Mucosa of descending colon (tissue), 3 donors: Measurements from ENCODE around the gene CCDC188. TPM values are rescaled to one million over a fixed set of nuclear protein-coding genes. Genes with fewer than 3 reads are reported as not detected.

ENCODE experiments used
- ATAC-seq: fragments of 200-7000 bp; cut with Tn5 transposase; one replicate; pipeline ENCODE4 v1.9.1; 2020; ENCODE audit warnings: mild to moderate bottlenecking, moderate library complexity
- DNase-seq, 3 donors: peaks; one replicate each; pipeline ENCODE4 v3.0.0-alpha.2; 2020
- H3K36me3 ChIP-seq: fragments of 200-600 bp; one replicate; pipeline ENCODE4 v1.8.0; 2021; ENCODE audit warnings: low read depth, mild to moderate bottlenecking
- H3K4me1 ChIP-seq: fragments of 200-600 bp; one replicate; pipeline ENCODE4 v1.8.0; 2021; ENCODE audit warnings: low read depth, mild to moderate bottlenecking
- H3K4me3 ChIP-seq: fragments of 200-600 bp; one replicate; pipeline ENCODE4 v1.8.0; 2021; ENCODE audit warnings: mild to moderate bottlenecking
- H3K9me3 ChIP-seq: fragments of 200-600 bp; one replicate; pipeline ENCODE4 v1.8.0; 2021; ENCODE audit warnings: mild to moderate bottlenecking
- intact Hi-C, 2 donors: fragments of 100-400 bp; cut with DNase I in 1 of 2; cut with micrococcal nuclease in 1 of 2; formaldehyde crosslinking; loops; one replicate each; pipeline versions ENCODE4 v1.11.0 to v1.11.1; 2022; cut with DNase I, micrococcal nuclease
- total RNA-seq, 3 donors: library from RNA; stranded (reverse); fragmentation: NEBNext Ultra II Directional in 2 of 3; extraction: Animal tissue kit (Norgen Biotek cat#: 25700) in 2 of 3; gene quantifications; one replicate each; pipeline versions ENCODE4 v1.2.1 to v1.2.4, GENCODE V29; 2021 to 2023
- TF ChIP-seq, protein P1 (sequence below): fragments of 200-600 bp; IDR thresholded peaks from one replicate; pipeline ENCODE4 v1.8.0; 2022; ENCODE audit warnings: antibody characterized with exemption, mild to moderate bottlenecking
- donor health status: DM: no; HTN: no; CAD: no; lungs with moderate emphysema.
- donor health status: DM: no; HTN: no; CAD: no.
- donor health status: DM: no; HTN: yes; CAD: no.

The CCDC188 gene
- total RNA-seq, 3 donors from 2014 or later, result 0.41 to 0.98 (median 0.65) TPM

- TF ChIP-seq, protein P1, sequence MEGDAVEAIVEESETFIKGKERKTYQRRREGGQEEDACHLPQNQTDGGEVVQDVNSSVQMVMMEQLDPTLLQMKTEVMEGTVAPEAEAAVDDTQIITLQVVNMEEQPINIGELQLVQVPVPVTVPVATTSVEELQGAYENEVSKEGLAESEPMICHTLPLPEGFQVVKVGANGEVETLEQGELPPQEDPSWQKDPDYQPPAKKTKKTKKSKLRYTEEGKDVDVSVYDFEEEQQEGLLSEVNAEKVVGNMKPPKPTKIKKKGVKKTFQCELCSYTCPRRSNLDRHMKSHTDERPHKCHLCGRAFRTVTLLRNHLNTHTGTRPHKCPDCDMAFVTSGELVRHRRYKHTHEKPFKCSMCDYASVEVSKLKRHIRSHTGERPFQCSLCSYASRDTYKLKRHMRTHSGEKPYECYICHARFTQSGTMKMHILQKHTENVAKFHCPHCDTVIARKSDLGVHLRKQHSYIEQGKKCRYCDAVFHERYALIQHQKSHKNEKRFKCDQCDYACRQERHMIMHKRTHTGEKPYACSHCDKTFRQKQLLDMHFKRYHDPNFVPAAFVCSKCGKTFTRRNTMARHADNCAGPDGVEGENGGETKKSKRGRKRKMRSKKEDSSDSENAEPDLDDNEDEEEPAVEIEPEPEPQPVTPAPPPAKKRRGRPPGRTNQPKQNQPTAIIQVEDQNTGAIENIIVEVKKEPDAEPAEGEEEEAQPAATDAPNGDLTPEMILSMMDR, result no peak
- ATAC-seq (peak; percentile 76), DNase-seq (peak in 1 of 3 donors; percentile 45)
- no peak overlapping the region for H3K4me3 ChIP-seq
- intact Hi-C loops, result loop anchor here (5.0 to 10.0 kb wide), 2 partner anchors 120 to 133 kb away; no protein-coding TSS in a partner anchor
- no peaks in the 10 kb centered on the region for H3K9me3 ChIP-seq
- no peaks in the 10 kb centered on the region for H3K36me3 ChIP-seq
- H3K4me1 ChIP-seq, result peaks cover 3% of the 10 kb centered on the region
Observed at GRCh38 chr22:20154602-20155187, 3.8 kb upstream of the CCDC188 start.

DNA sequence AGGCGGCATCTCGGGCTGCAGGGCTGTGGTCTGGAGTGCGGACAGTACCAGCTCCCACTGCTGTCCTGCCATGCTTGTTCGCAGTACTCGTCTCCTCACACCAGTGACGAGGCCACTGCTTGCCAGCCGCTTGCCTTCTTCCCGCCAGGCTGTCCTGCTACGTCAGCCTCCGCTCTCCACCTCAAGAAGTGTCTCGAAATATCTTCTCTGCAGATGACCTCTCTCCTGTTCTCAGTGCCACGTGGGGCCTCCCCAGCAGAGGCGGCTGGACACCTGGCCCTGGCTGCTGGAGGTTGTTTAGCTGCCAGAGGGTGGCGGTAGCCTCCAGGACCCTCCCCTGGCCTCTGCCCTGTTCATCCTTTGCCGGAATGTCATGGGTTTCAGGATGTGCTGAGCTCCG lies 3.1 kb upstream of the CCDC188 start:
- ATAC-seq (no peak), DNase-seq (no peak)
- H3K4me1 ChIP-seq, result peaks cover 3% of the 10 kb centered on the region
- intact Hi-C loops, result loop anchor here in 1 of 2 donors (10.0 kb wide), 1 partner anchor 121 kb away; no protein-coding TSS in a partner anchor
- H3K9me3 ChIP-seq, result no peaks in the 10 kb centered on the region
- no peak overlapping the region for H3K4me3 ChIP-seq
- TF ChIP-seq, protein P1, result no peak
- no peaks in the 10 kb centered on the region for H3K36me3 ChIP-seq

- Histone ChIP-seq H3K9me3 (no peaks in the 10 kb centered on the region), H3K36me3 (no peaks in the 10 kb centered on the region), H3K4me1 (peaks cover 3% of the 10 kb centered on the region), H3K4me3 (no peak overlapping the region)
- ATAC-seq (no peak), DNase-seq (no peak)
- TF ChIP-seq, protein P1, result no peak
- intact Hi-C loops, result loop anchor here in 1 of 2 donors (10.0 kb wide), 1 partner anchor 122 kb away; no protein-coding TSS in a partner anchor
Observed at GRCh38 chr22:20152464-20152890, 1.6 kb upstream of the CCDC188 start.

DNA sequence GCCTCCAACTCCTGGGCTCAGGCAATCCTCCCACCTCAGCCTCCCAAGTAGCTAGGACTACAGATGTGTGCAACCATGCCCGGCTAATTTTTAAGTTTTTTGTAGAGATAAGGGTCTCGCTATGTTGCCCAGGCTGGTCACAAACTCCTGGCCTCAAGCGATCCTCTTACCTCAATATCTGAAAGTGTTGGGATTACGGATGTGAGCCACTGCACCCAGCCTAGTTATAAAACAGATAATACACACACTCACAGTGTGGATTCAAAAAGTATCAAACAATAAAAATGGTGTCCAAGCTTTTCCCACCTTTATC lies 377 bp upstream of the CCDC188 start:
- no peaks in the 10 kb centered on the region for H3K9me3 ChIP-seq
- ATAC-seq (no peak), DNase-seq (no peak)
- TF ChIP-seq, protein P1, result no peak
- H3K4me1 ChIP-seq, result no peaks in the 10 kb centered on the region
- H3K36me3 ChIP-seq, result no peaks in the 10 kb centered on the region
- intact Hi-C loops, result loop anchor here in 1 of 2 donors (10.0 kb wide), 1 partner anchor 124 kb away; no protein-coding TSS in a partner anchor
- H3K4me3 ChIP-seq, result no peak overlapping the region

DNA sequence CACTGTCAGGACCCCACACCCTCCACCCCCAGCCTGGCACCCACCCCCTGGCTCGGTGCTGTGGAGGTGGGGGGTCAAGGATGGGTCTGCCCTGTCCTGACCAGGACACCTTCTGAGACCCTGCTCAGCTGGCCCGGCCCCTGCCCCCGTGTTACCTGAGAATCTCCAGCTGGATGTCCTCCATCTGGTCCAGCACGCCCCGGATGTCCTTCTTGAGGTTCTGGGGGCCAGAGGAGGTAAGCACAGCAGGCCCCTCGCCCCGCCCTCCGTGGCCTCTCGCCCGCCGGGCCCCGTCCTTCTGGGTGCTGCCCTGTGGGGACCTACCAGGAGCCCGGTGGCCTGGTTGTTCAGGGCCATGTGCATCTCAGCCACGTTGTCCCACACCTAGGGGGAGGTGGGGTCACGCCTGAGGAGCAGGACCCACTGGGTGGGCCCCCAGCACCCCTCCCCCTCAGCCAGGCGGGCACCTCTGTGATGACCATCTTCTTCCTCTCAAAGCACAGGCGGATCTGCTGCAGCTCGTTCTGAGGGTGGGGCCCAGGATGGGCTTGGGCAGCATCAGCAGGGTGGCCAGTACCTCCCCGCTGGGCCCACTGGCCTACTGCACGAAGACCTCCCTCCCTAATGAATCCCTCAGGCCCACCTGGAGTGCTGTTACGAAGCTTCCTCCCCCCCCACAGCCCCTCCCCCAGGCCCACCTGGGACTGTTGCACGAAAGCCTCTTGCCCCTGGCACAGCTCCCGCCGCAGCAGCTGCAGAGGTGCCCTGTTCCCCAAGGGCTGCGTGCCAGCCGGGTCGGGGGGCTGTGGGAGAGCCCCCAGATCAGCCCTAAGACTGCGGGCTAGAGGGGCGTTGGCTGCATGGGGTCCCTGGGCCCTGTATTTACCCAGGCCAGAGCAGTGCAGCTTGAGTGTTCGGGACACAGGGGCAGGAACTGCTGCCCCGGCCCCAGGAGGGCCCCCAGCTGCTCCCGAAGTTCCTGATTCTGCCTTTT lies 1.3 kb downstream of the CCDC188 start:
- no peaks in the 10 kb centered on the region for H3K36me3 ChIP-seq
- TF ChIP-seq, protein P1, result no peak
- no peaks in the 10 kb centered on the region for H3K9me3 ChIP-seq
- H3K4me3 ChIP-seq, result no peak overlapping the region
- no peak for ATAC-seq
- intact Hi-C loops, result loop anchor here in 1 of 2 donors (10.0 kb wide), 1 partner anchor 125 kb away; no protein-coding TSS in a partner anchor
- H3K4me1 ChIP-seq, result no peaks in the 10 kb centered on the region
- no peak for DNase-seq
